Adipocyte (in vitro differentiated cells): ENCODE data around the gene PARL.
"Not testable (repeated sequence)": the region's sequence is repeated elsewhere in the genome, so short reads cannot be mapped to it uniquely, and the experiment has no call there.

Experiments
- DNase-seq: peaks from one replicate; pipeline ENCODE4 v3.0.0-alpha.2; 2015; ENCODE audit warnings: low read depth
- H3K27me3 ChIP-seq: replicated peaks from 2 replicates; pipeline ENCODE4 v1.7.0; 2013; ENCODE audit warnings: mild to moderate bottlenecking, low read length, moderate library complexity; ENCODE audit not compliant: control insufficient read depth, insufficient read depth
- H3K36me3 ChIP-seq: 2 replicates; pipeline ENCODE4 v1.7.0; 2013; ENCODE audit warnings: low read length, mild to moderate bottlenecking, moderate library complexity; ENCODE audit not compliant: control insufficient read depth, insufficient read depth, severe bottlenecking
- H3K4me1 ChIP-seq: 2 replicates; pipeline ENCODE4 v1.7.0; 2013; ENCODE audit warnings: mild to moderate bottlenecking, low read length, moderate library complexity; ENCODE audit not compliant: control insufficient read depth, insufficient read depth
- H3K4me3 ChIP-seq: 2 replicates; pipeline ENCODE4 v1.7.0; 2013; ENCODE audit warnings: mild to moderate bottlenecking, low read length, moderate library complexity
- H3K9ac ChIP-seq: 2 replicates; pipeline ENCODE4 v1.7.0; 2013; ENCODE audit warnings: mild to moderate bottlenecking, low read length, moderate library complexity
- H3K9me3 ChIP-seq: 2 replicates; pipeline ENCODE4 v1.7.0; 2013; ENCODE audit warnings: mild to moderate bottlenecking, low read length, moderate library complexity; ENCODE audit not compliant: control insufficient read depth

PARL gene

DNA sequence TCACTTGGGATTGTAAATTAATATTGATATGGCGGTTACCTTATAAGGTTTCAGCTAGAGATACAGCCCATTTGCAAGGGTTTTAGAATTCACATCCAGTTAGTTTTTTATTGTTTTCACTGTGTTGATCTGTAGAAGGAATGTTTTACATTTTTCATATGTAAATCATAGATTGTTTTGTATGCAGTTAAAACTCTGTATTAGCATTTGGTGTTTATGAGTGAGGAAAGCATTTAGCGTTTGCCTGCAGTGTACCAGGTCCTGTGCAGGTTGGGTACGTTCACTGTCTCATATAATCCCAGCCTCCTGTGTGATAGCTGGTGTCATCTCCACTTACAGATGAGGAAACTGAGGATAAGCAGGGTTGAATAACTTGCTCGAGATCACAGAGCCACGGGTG is 83.1 kb downstream of the PARL start:
- peaks cover 86% of the 10 kb centered on the region for H3K36me3 ChIP-seq
- no peak overlapping the region for H3K9ac ChIP-seq
- DNase-seq: no peak
- H3K4me3 ChIP-seq: no peak overlapping the region
- H3K27me3 ChIP-seq: no peaks in the 10 kb centered on the region
- H3K4me1 ChIP-seq: no peaks in the 10 kb centered on the region
- H3K9me3 ChIP-seq: no peaks in the 10 kb centered on the region

DNA sequence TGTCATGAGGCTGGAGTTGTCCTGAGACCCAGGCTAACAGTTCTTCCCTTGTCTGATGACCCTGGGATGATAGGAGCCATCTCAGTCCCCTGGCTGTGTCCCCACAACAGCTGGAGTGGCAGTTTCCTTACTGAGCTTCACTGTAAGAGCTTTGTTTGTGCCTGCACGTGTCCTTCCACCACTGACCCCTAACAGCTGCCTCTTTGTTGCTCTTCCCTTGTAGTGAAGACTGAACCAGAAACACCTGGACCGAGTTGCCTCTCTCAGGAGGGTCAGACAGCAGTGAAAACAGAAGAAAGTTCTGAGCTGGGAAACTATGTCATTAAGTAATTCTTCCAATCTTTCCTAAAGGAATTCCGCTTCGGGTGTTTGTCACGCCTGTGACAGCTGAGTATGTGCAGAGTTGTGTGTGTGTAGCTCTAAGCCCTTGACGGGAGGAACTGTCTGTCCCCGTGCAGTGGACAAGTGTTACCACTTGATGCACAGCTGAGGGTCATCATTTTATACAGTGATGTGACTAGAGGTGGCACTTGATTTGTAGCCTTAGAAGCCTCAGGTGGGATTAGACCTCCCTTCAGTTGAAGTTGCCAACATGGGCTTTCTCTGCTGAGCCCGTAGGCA is 84.3 kb downstream of the PARL start:
- H3K36me3 ChIP-seq: peaks cover 79% of the 10 kb centered on the region
- DNase-seq: no peak

DNA sequence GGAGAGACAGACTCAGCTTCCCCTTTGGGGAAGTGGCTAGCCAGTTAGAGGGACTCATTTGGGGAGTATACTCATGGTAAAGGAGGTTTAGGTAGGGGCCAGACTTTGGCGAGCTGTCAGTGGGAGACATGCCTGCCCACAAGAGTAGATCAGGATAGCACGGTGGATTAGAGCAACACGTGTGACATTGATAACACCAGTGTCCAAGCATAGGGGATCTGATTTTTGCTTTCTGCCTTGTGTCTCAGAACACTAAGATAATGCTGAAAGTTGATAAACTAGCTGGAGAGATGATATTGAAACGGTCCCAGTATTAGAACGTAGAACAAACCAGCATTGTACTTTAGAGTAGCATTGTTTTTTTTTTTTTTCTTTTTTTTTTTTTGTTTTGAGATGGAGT is 85.2 kb downstream of the PARL start:
- H3K9me3 ChIP-seq: no peaks in the 10 kb centered on the region
- peaks cover 70% of the 10 kb centered on the region for H3K36me3 ChIP-seq
- no peak overlapping the region for H3K4me3 ChIP-seq
- H3K27me3 ChIP-seq: no peaks in the 10 kb centered on the region
- no peak overlapping the region for H3K9ac ChIP-seq
- H3K4me1 ChIP-seq: no peaks in the 10 kb centered on the region
- no peak for DNase-seq

More for the DNA sequence above, 84.3 kb downstream of the PARL start:
- H3K4me1 ChIP-seq: no peaks in the 10 kb centered on the region
- no peaks in the 10 kb centered on the region for H3K9me3 ChIP-seq
- H3K9ac ChIP-seq: no peak overlapping the region
- no peak overlapping the region for H3K4me3 ChIP-seq
- H3K27me3 ChIP-seq: no peaks in the 10 kb centered on the region

DNA sequence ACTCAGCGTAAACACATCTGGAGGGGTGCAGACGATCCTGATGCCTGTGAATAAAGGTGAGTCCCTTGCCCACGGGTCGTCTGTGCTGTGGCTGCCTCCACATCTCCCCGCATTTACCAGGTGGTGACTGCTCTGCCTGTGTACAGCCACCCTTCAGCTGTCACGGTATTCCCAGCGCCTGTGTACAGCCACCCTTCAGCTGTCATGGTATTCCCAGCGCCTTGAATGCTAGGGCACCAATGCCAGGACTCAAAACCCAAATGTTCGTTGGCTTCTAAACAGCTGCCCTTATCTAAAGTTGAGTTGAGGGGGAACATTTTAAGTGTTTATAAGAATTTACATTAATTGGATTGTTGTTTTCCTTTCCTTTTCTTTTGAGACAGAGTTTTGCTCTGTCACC is 86.7 kb downstream of the PARL start:
- H3K27me3 ChIP-seq: no peaks in the 10 kb centered on the region
- H3K4me3 ChIP-seq: no peak overlapping the region
- H3K4me1 ChIP-seq: no peaks in the 10 kb centered on the region
- DNase-seq: no peak
- H3K9me3 ChIP-seq: no peaks in the 10 kb centered on the region
- peaks cover 59% of the 10 kb centered on the region for H3K36me3 ChIP-seq
- no peak overlapping the region for H3K9ac ChIP-seq

DNA sequence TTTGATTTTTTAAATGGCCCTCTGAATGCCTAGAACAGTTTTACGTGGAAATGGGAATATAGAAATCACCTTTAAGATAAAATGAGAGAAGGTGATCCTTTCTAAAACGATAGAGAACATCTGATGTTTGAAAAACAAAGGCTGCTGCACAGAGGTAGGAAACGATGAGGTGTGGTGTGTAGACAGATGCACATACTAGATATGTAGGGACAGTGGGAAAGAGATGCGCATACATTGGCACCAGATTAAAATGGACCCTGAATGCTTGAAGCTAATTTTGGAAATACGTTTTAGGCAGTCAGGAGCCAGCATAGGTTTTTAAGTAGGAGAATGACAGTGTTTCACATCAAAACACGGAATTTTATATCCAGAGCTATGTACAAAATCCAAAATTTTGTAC is 88.3 kb downstream of the PARL start:
- DNase-seq: no peak
- no peak overlapping the region for H3K4me3 ChIP-seq
- no peak overlapping the region for H3K9ac ChIP-seq
- no peaks in the 10 kb centered on the region for H3K4me1 ChIP-seq
- no peaks in the 10 kb centered on the region for H3K27me3 ChIP-seq
- H3K9me3 ChIP-seq: no peaks in the 10 kb centered on the region
- peaks cover 53% of the 10 kb centered on the region for H3K36me3 ChIP-seq

DNA sequence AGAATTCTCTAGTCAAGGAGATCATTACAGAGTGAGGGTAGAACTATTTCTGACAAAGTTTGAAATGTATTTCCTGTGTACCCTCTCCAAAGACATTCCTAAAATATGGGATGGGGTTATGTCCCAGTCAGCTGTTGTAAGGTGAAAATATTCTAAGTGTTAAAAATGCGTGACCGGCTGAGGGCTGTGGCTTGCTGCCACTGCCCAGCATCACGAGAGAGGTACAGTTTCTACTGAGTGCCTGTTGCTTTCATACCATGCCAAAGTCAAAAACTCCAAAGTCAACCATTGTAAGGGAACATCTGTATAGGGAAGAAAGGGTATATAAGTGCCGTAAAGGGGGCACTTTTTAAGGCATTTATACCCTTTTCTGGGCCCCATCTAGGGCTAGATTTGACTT is 90.2 kb downstream of the PARL start:
- Histone ChIP-seq H3K4me1 (no peaks in the 10 kb centered on the region), H3K27me3 (no peaks in the 10 kb centered on the region), H3K4me3 (no peak overlapping the region), H3K9me3 (no peaks in the 10 kb centered on the region), H3K36me3 (peaks cover 55% of the 10 kb centered on the region), H3K9ac (no peak overlapping the region)
- no peak for DNase-seq

DNA sequence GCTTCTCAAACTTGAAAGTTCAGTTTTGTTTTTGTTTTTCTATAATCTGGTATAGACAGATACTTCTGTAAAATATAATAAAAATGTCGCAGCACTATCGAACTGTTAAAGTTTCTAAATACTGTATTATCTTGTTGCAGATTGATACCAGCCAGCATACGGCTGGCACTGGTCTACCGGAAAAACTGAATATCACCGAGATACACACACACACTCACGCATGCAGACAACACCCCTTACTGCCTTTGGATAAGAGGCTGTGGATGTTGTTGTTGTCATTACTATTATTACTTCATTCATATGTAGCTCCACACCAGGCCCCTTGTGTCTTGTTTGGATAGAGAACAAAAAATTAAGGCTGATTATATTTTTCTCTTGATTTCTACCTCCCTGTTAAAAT is 91.7 kb downstream of the PARL start:
- Histone ChIP-seq H3K9ac (no peak overlapping the region), H3K9me3 (no peaks in the 10 kb centered on the region), H3K36me3 (peaks cover 51% of the 10 kb centered on the region), H3K27me3 (no peaks in the 10 kb centered on the region), H3K4me3 (no peak overlapping the region), H3K4me1 (no peaks in the 10 kb centered on the region)
- no peak for DNase-seq

DNA sequence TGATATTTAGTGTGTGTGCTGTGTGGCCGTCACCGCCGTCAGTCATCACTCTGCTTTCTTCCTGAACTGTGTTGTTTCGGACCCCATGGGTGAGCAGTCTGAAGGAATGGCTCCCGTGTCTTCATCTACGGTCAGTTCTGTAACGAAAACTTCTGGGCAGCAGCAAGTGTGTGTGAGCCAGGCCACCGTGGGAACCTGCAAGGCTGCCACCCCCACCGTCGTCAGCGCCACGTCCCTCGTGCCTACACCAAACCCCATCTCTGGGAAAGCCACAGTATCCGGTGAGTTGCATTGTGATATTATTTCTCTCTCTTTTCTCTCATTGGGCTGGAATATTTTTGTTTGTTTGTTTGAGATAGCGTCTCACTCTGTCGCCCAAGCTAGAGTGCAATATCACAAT is 94.0 kb downstream of the PARL start:
- Histone ChIP-seq H3K9me3 (no peaks in the 10 kb centered on the region), H3K9ac (no peak overlapping the region), H3K4me1 (no peaks in the 10 kb centered on the region), H3K27me3 (no peaks in the 10 kb centered on the region), H3K36me3 (peaks cover 61% of the 10 kb centered on the region), H3K4me3 (no peak overlapping the region)
- DNase-seq: no peak

DNA sequence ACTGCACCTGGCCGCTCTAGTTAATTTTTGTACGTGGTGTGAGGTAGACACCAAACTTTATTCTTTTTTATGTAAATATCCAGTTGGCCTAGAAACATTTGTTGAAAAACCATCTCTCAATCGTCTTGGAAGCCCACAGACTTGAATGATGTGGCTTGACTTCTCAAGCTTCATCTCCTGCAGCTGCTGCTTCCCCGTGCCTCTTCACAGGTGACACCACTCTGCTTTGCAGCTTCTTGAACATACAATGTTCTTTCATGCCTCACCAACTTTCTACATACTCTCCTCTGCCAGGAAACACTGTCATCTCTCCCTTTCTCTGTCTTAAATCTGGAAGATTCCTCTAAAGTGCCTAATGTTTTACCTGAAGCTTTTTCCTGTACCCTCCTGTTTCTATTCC is 94.9 kb downstream of the PARL start:
- H3K4me3 ChIP-seq: no peak overlapping the region
- H3K27me3 ChIP-seq: no peaks in the 10 kb centered on the region
- peaks cover 61% of the 10 kb centered on the region for H3K36me3 ChIP-seq
- no peaks in the 10 kb centered on the region for H3K4me1 ChIP-seq
- DNase-seq: no peak
- H3K9ac ChIP-seq: no peak overlapping the region
- H3K9me3 ChIP-seq: no peaks in the 10 kb centered on the region

DNA sequence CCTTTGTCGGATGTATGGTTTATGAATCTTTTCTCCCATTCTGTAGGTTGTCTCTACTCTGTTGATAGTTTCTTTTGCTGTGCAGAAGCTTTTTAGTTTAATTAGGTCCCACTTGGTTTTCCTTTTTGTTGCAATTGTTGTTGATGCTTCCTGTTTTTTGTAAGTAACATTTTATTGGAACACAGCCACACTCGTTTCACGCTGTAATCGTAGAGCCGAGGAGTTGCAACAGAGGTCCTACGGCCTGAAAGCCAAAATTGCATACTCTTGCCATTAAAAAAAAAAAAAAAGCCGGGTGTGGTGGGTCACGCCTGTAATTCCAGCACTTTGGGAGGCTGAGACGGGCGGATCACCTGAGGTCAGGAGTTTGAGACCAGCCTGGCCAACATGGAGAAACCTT is 100.2 kb downstream of the PARL start:
- H3K27me3 ChIP-seq, DNase-seq, H3K4me3 ChIP-seq, H3K9me3 ChIP-seq, H3K9ac ChIP-seq, H3K4me1 ChIP-seq: not testable (repeated sequence)
- H3K36me3 ChIP-seq: peaks cover 71% of the 10 kb centered on the region

DNA sequence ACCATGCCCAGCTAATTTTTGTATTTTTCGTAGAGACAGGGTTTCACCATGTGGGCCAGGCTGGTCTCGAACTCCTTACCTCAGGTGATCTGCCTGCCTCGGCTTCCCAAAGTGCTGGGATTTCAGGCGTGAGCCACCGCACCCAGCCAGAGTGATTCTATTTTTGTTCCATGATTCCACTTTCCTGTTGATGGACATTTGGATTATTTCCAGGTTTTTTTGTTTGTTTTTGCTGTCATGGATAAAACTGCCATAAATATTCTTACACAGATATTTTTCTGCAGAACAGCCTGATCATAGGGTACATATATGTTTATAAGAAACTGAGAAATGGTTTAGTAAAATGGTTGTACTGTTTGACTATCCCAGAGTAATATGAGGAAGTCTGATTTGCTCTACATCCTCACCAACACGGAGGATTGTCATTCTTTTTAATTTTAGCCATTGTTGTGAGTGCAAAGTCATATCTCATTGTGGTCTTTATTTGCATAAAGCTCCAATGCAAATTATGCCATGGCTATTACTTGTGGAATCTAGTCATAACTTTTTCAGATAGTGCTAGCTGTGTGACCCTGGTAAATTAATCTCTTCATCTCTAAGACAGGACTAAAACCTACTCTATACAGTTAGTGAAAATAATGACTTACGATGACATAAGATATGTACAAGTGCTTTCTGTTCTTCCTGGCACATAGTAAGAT is 102.0 kb downstream of the PARL start:
- H3K4me1 ChIP-seq: no peaks in the 10 kb centered on the region
- no peak overlapping the region for H3K9ac ChIP-seq
- H3K9me3 ChIP-seq: no peaks in the 10 kb centered on the region
- peaks cover 76% of the 10 kb centered on the region for H3K36me3 ChIP-seq
- no peak for DNase-seq
- H3K27me3 ChIP-seq: no peaks in the 10 kb centered on the region
- H3K4me3 ChIP-seq: no peak overlapping the region

DNA sequence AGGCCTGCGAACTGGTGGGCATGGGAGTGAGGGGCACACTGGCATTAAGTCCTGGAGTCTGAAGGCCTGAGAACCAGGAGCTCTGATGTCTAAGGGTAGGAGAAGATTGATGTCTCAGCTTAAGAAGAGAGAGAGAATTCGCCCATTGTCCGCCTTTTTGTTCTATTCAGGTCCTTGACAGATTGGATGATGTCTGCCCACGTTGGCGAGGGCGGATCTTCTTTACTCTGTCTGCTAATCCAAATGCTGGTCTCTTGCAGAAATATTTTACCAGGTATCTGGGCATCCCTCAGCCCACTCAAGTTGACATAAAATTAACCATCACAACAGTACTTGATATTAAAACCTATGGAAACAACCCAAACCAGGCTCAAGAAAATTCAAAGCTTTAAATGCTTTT is 103.4 kb downstream of the PARL start:
- Histone ChIP-seq H3K9me3 (no peaks in the 10 kb centered on the region), H3K4me3 (no peak overlapping the region), H3K9ac (no peak overlapping the region), H3K27me3 (no peaks in the 10 kb centered on the region), H3K4me1 (peaks cover 12% of the 10 kb centered on the region), H3K36me3 (peaks cover 67% of the 10 kb centered on the region)
- DNase-seq: no peak
